Measurements from ENCODE around the gene COL4A6.

GRCh38 chrX:108198420-108198819 lies 239.8 kb downstream of the COL4A6 start:
- TF ChIP-seq, protein P1, sequence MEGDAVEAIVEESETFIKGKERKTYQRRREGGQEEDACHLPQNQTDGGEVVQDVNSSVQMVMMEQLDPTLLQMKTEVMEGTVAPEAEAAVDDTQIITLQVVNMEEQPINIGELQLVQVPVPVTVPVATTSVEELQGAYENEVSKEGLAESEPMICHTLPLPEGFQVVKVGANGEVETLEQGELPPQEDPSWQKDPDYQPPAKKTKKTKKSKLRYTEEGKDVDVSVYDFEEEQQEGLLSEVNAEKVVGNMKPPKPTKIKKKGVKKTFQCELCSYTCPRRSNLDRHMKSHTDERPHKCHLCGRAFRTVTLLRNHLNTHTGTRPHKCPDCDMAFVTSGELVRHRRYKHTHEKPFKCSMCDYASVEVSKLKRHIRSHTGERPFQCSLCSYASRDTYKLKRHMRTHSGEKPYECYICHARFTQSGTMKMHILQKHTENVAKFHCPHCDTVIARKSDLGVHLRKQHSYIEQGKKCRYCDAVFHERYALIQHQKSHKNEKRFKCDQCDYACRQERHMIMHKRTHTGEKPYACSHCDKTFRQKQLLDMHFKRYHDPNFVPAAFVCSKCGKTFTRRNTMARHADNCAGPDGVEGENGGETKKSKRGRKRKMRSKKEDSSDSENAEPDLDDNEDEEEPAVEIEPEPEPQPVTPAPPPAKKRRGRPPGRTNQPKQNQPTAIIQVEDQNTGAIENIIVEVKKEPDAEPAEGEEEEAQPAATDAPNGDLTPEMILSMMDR (IDR thresholded peaks at IDR 0.05; ENCODE audit: low read depth, low read length, missing input control): no peak
- TF ChIP-seq, protein P2, sequence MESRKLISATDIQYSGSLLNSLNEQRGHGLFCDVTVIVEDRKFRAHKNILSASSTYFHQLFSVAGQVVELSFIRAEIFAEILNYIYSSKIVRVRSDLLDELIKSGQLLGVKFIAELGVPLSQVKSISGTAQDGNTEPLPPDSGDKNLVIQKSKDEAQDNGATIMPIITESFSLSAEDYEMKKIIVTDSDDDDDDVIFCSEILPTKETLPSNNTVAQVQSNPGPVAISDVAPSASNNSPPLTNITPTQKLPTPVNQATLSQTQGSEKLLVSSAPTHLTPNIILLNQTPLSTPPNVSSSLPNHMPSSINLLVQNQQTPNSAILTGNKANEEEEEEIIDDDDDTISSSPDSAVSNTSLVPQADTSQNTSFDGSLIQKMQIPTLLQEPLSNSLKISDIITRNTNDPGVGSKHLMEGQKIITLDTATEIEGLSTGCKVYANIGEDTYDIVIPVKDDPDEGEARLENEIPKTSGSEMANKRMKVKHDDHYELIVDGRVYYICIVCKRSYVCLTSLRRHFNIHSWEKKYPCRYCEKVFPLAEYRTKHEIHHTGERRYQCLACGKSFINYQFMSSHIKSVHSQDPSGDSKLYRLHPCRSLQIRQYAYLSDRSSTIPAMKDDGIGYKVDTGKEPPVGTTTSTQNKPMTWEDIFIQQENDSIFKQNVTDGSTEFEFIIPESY (IDR thresholded peaks at IDR 0.05): no peak
- no peak for TF ChIP-seq RAD21 (IDR thresholded peaks at IDR 0.05)
